A549 treated with Hydrocortisone at 1 μM for 4 hours (cell line): ENCODE results near the gene FAU. TPM values are rescaled to one million over a fixed set of nuclear protein-coding genes. Genes with fewer than 3 reads are reported as not detected.

Experiments
- total RNA-seq: library from RNA; stranded (reverse); fragments of 200-300 nt; extraction: Qiagen RNA extraction; gene quantifications from 5 replicates; pipeline ENCODE4 v1.2.3, GENCODE V29; 2022

The FAU gene
- 745 to 1,060 TPM (median 973 TPM) in 5 replicates for total RNA-seq

GRCh38 chr11:65121865-65122696 is at the start of gene FAU, which contains the start of gene MRPL49:
FAU (minus strand) TSS chr11:65122134; CDS start chr11:65121813, 321 bp downstream.
MRPL49 (plus strand) TSS chr11:65122321; CDS start chr11:65122347, 26 bp downstream.

GRCh38 chr11:65170058-65170534 is 48.2 kb upstream of the FAU start, which contains the start of gene SPDYC:
SPDYC (plus strand) TSS chr11:65170233; CDS start chr11:65171358, 1,125 bp downstream.

GRCh38 chr11:65134240-65134951 is 12.5 kb upstream of the FAU start, which contains the start of gene SYVN1:
SYVN1 (minus strand) TSS chr11:65134519; CDS start chr11:65133601, 918 bp downstream.

GRCh38 chr11:65117206-65118096 is 4.5 kb downstream of the FAU start, which contains the start of gene ZNHIT2:
ZNHIT2 (minus strand) TSS chr11:65117701; CDS start chr11:65117653, 48 bp downstream.

GRCh38 chr11:65111744-65112545 is 10.0 kb downstream of the FAU start, which contains the start of gene TM7SF2:
TM7SF2 (plus strand) TSS chr11:65111872; CDS start chr11:65112016, 144 bp downstream.

GRCh38 chr11:65095974-65096806 is 25.7 kb downstream of the FAU start, which contains the start of gene VPS51:
VPS51 (plus strand) TSS chr11:65096214; CDS start chr11:65096251, 37 bp downstream.

GRCh38 chr11:65083834-65084597 is 37.9 kb downstream of the FAU start, which contains the start of the genes CDCA5 and ZFPL1:
CDCA5 (minus strand) TSS chr11:65084040; CDS start chr11:65083978, 62 bp downstream.
ZFPL1 (plus strand) TSS chr11:65084222; CDS start chr11:65084699, 477 bp downstream.

Other genes with a start within 250 kb of the FAU start
- gene EHD1, start 243.5 kb downstream of the FAU start, total RNA-seq, result 104 to 116 TPM (median 113 TPM) in 5 replicates
- gene ATG2A, start 204.9 kb downstream of the FAU start, total RNA-seq, result 13.9 to 20.4 TPM (median 19.8 TPM) in 5 replicates
- gene PPP2R5B, start 197.4 kb downstream of the FAU start, total RNA-seq, result 4.0 to 5.5 TPM (median 4.9 TPM) in 5 replicates
- gene GPHA2, start 186.2 kb downstream of the FAU start, total RNA-seq, result not detected in 5 replicates
- not detected in 5 replicates for gene MAJIN, start 150.0 kb downstream of the FAU start, total RNA-seq
- gene BATF2, start 125.2 kb downstream of the FAU start, total RNA-seq, result 0.54 to 0.70 TPM (median 0.61 TPM) in 5 replicates
- gene ARL2, start 108.0 kb downstream of the FAU start, total RNA-seq, result 142 to 189 TPM (median 180 TPM) in 5 replicates
- gene SNX15, start 94.7 kb downstream of the FAU start, total RNA-seq, result 22.6 to 24.7 TPM (median 23.2 TPM) in 5 replicates
- gene SAC3D1, start 80.9 kb downstream of the FAU start, total RNA-seq, result 37.2 to 55.5 TPM (median 51.1 TPM) in 5 replicates
- not detected in 5 replicates for gene NAALADL1, start 63.6 kb downstream of the FAU start, total RNA-seq
- gene CDCA5, start 38.1 kb downstream of the FAU start, total RNA-seq, result 68.3 to 74.3 TPM (median 72.1 TPM) in 5 replicates
- 31.9 to 34.7 TPM (median 34.4 TPM) in 5 replicates for gene ZFPL1, start 37.9 kb downstream of the FAU start, total RNA-seq
- gene VPS51, start 25.9 kb downstream of the FAU start, total RNA-seq, result 47.3 to 73.3 TPM (median 54.8 TPM) in 5 replicates
- 4.6 to 7.5 TPM (median 5.6 TPM) in 5 replicates for gene TM7SF2, start 10.3 kb downstream of the FAU start, total RNA-seq
- 13.2 to 22.8 TPM (median 20.4 TPM) in 5 replicates for gene ZNHIT2, start 4.4 kb downstream of the FAU start, total RNA-seq
- gene MRPL49, start 187 bp upstream of the FAU start, total RNA-seq, result 69.7 to 79.5 TPM (median 73.4 TPM) in 5 replicates
- gene SYVN1, start 12.4 kb upstream of the FAU start, total RNA-seq, result 32.6 to 42.1 TPM (median 39.6 TPM) in 5 replicates
- not detected in 5 replicates for gene SPDYC, start 48.1 kb upstream of the FAU start, total RNA-seq
- 104 to 118 TPM (median 113 TPM) in 5 replicates for gene CAPN1, start 59.8 kb upstream of the FAU start, total RNA-seq
- 12.1 to 15.0 TPM (median 13.8 TPM) in 5 replicates for gene POLA2, start 139.8 kb upstream of the FAU start, total RNA-seq
- 13.2 to 20.7 TPM (median 16.6 TPM) in 5 replicates for gene CDC42EP2, start 192.7 kb upstream of the FAU start, total RNA-seq
- gene DPF2, start 211.7 kb upstream of the FAU start, total RNA-seq, result 39.6 to 48.3 TPM (median 41.6 TPM) in 5 replicates
- gene TIGD3, start 232.6 kb upstream of the FAU start, total RNA-seq, result 0.76 to 1.4 TPM (median 0.90 TPM) in 5 replicates